Suppressor macrophage treated with lipopolysaccharide for 1 hour (primary cell): Measurements from ENCODE around the gene PLXNA2.

ENCODE experiments used
- DNase-seq, 3 donors: peaks; one replicate each; pipeline ENCODE4 v3.0.0-alpha.2; 2020 to 2022

PLXNA2 gene

GRCh38 chr1:208007319-208007937 lies 236.8 kb downstream of the PLXNA2 start:
- no peak for DNase-seq

- no peak for DNase-seq
Observed at GRCh38 chr1:208006258-208006920, 237.8 kb downstream of the PLXNA2 start.

- DNase-seq, result peak; percentile 86 to 90 (median 87)
Observed at GRCh38 chr1:208004851-208005250, 239.3 kb downstream of the PLXNA2 start.

- no peak for DNase-seq
Observed at GRCh38 chr1:208003241-208003640, 240.9 kb downstream of the PLXNA2 start.

GRCh38 chr1:208002672-208003071 lies 241.5 kb downstream of the PLXNA2 start:
- no peak for DNase-seq

- DNase-seq, result no peak
Observed at GRCh38 chr1:208002078-208002477, 242.1 kb downstream of the PLXNA2 start.

GRCh38 chr1:208000504-208000903 lies 243.7 kb downstream of the PLXNA2 start:
- DNase-seq, result no peak

- no peak for DNase-seq
Observed at GRCh38 chr1:207999972-208000371, 244.2 kb downstream of the PLXNA2 start.

GRCh38 chr1:207999274-207999915 lies 244.8 kb downstream of the PLXNA2 start:
- no peak for DNase-seq

GRCh38 chr1:207998691-207999090 lies 245.5 kb downstream of the PLXNA2 start:
- DNase-seq, result no peak

- DNase-seq, result peak; percentile 65 to 76 (median 75)
Observed at GRCh38 chr1:207997486-207998268, 246.5 kb downstream of the PLXNA2 start.

GRCh38 chr1:207996636-207997035 lies 247.5 kb downstream of the PLXNA2 start:
- DNase-seq, result peak; percentile 33 to 61 (median 41)

GRCh38 chr1:207995576-207995975 lies 248.6 kb downstream of the PLXNA2 start:
- DNase-seq, result no peak

GRCh38 chr1:207993477-207994445 lies 250.4 kb downstream of the PLXNA2 start:
- peak in 2 of 3 donors; percentile 27 to 31 for DNase-seq

- no peak for DNase-seq
Observed at GRCh38 chr1:207992677-207993236, 251.4 kb downstream of the PLXNA2 start.

- DNase-seq, result no peak
Observed at GRCh38 chr1:207991583-207992026, 252.6 kb downstream of the PLXNA2 start.

- DNase-seq, result no peak
Observed at GRCh38 chr1:207990876-207991582, 253.2 kb downstream of the PLXNA2 start.

- DNase-seq, result no peak
Observed at GRCh38 chr1:207990455-207990854, 253.7 kb downstream of the PLXNA2 start.

- peak; percentile 36 to 48 (median 46) for DNase-seq
Observed at GRCh38 chr1:207988326-207989165, 255.6 kb downstream of the PLXNA2 start.

GRCh38 chr1:207987164-207987563 lies 257.0 kb downstream of the PLXNA2 start:
- no peak for DNase-seq
